ENCODE measurements around the gene RFXANK.
"Not testable (repeated sequence)": the region's sequence is repeated elsewhere in the genome, so short reads cannot be mapped to it uniquely, and the experiment has no call there.

RFXANK gene, protein sequence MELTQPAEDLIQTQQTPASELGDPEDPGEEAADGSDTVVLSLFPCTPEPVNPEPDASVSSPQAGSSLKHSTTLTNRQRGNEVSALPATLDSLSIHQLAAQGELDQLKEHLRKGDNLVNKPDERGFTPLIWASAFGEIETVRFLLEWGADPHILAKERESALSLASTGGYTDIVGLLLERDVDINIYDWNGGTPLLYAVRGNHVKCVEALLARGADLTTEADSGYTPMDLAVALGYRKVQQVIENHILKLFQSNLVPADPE
- total RNA-seq = 25.3 to 43.1 reads per million in 2 donors

DNA sequence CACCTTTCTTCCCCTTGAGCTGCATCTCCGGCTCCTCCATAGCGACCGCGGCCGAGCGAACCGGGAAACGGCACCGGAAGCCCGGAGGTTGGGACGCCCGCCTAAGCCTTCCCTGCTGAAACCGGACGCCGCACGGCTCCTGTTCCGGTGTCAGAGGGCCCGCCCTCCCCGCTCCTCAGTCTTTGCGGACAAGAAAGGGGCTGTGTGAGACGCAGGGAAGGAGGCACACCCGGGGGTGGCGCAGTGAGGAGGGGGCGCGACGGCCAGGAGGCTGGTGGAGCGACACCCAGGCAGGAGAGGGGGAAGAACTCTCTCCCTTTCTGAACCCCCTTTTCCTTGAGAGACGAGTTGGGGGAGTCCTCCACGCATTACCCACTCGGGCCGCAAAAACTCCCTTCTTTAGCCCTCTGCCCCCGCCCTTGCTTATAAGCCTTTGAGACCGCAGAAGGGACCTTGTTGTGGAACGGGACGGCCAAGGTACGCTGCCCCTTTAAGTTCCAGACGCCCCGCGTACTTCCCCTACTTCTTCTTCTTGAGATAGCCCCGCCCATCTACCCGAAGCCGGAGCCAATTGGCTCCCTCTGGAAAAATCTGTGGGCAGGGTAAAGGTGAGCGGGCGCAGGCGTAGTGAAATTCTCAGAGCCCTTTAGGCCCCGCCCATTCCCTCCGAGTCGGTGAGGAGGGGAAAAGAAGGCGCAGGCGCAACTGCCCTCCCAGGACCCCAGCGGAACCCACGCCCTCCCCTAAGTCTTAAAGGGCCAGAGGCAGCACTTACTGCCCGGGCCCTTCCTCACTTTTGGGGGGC lies at the start of gene RFXANK, which contains the start of gene BORCS8:
RFXANK (plus strand) TSS at position 181 of the 805 bp plus-strand sequence. CDS start 1,689 bp downstream, outside the sequence.
BORCS8 (minus strand) TSS at position 75 of the 805 bp plus-strand sequence; CDS start at position 40, 35 bp downstream.
- DNase-seq = peak; percentile 96

DNA sequence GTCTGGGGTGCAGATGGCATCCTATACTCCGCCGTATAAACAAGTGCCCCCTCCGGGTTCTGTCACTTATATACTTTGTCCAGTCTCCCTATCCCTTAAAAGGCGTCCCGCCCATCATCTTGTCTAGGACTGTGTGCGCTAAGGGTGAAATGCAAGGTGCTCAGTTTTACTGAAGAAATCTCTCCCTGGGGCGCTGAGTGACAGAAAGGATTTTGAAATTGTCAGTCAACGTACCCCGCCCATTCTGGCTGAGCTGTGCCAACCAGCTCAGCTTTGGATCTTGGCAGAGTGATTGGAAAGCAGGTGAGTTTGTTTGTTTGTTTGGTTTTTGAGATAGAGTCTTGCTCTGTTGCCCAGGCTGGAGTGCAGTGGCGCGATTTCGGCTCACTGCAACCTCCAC lies 49.7 kb upstream of the RFXANK start:
- no peak for DNase-seq

DNA sequence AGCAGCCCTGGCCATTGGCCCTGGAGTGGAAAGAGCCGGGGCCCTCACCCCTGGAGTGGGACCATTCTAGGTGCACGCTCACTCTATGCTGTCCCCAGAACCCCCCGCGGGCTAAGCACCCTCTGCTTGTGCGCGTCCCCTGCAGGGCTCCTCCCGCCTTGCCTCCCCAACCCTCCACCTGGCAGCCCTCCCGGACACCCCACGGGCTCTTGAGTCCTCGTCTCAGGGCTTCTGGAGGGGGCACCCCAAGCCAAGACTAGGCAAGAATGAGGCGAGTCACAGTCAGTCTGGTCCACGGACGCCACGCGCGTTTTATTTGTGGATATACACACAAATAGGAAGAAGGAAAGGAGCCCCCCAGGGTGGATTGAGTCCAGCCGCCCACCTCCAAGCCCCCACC lies 46.8 kb upstream of the RFXANK start:
- no peak for DNase-seq

DNA sequence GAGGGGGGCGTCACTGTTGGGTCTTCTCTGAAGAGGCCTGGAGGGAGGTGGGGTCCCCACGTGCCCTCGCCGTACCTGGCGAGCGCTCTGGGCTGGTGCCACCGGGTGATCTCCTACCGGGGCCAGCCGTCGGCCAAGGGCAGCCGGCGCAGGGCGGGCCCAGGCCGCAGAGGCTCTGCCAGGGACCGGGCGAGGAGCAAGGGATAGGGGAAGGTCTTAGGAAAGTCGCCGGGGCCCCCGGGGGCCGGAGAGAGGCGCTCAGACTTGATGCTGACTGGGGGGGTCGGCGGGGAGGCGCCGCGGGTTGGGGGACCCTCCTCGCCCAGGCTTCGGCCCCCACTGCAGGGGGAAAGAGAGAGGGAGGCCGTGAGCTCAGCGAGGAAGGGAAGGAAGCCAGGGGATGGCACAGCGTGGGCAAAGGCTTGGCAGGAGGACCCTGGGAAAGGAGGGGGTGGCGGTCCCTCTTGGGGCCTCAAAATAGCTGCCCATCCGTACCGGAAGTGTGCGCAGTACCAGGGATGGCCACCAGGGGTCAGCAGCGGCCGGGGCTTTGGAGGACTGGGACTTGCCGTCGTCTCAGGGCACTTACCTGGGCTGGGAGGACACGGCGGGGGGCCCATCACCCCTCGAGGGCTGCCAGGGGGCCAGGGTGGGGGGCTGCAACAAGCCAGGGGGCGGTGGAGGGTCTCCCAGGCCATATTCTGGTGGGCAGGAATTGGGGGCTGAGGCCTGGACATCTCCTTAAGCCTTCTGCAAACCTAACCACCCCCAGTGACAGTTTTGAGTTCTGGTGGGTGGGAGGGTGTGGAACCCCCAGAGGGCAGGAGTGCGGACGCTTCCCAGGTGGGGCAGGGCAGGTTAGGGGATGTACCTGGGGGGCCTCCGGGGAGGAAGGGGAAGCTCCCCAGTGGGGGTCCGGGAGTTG lies 46.1 kb upstream of the RFXANK start:
- DNase-seq = peak; percentile 89

DNA sequence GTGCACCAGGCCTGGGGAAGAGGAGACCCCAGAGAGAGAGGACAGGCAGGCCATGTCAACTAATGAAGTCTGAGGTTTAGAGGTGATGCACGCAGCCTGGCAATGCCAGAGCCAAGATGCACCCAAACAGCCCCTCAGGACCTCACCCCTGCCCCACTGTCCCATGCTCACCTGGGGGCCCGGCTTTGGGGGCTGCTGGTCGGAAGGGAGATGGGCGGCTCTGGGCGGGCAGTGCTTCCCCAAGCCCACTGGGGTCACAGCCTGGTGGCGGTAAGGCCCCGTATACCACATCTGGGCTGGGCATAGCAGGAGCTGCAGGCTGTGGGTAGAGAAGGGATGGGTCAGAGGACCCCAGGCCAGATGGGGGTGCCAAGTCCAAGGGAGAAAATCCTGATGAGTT lies 45.2 kb upstream of the RFXANK start:
- DNase-seq = no peak

DNA sequence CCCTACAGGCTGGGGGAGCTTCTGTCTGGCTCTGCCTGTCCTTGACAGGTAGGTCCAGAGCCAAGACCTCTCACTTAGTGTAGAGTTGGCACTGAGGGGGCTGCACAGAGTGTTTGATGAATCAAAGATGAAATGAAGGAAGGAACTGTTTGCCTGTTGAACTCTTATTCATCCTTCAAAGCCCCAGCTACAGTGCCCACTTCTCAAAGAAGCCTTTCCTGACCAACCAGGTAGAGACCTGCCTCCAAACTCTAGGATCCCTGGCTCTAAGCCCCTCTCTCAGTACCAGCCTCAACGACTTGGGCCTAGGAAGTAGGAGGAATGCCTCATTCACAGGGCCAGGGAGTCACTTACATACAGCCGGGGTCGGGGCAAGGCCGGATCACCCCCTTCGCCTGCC lies 44.7 kb upstream of the RFXANK start:
- DNase-seq = no peak

DNA sequence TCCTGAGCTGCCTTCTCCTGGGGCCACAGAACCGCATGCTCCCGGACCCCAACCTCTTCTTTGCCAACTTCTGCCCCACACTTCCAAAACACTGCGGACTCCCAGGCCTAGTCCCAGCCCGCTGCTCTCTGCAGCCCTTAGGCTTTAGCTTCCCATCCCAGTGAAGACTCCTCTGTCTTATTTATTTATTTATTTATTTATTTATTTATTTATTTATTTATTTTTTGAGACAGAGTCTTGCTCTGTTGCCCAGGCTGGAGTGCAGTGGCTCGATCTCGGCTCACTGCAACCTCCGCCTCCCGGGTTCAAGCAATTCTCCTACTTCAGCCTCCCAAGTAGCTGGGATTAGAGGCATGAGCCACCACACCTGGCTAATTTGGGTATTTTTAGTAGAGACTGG lies 43.6 kb upstream of the RFXANK start:
- not testable (repeated sequence) for DNase-seq

DNA sequence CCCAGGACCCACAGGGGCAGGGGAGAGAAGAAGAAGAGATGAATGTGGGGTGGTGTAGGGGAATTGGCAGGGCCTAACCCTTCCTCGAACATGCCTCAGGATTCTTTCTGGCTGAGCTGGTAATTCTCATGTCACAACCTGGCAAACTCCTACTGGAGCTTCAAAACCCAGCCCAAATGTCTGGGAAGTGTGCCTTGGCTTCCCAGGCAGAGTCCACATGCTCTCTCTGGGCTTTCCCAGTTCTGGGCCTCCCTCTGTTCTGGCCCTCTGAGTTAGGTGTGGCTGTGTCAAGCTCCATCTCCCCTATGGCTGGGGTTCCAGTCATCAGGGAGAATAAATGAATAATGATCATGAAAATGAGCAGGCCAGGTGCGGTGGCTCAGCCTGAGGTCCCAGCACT lies 42.6 kb upstream of the RFXANK start:
- DNase-seq = no peak

DNA sequence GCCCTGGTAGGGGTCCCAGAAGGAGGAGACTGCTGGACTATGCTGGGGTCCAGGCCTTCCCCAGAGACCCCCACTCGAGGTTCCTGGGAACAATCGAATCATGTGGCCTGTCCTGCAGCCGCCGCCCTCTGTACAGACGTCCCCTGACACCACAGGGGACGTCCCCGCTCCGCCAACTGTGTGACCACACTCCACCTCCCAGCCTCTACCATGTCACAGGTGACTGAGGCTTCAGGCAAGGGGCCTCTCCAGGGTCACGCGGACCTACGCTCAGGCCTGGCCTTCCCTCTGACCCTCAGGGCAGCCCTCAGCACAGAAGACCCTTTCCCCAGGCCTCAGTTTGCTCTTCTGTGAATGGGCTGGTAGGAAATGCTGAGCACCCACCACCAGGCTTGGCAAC lies 40.6 kb upstream of the RFXANK start:
- DNase-seq = no peak

DNA sequence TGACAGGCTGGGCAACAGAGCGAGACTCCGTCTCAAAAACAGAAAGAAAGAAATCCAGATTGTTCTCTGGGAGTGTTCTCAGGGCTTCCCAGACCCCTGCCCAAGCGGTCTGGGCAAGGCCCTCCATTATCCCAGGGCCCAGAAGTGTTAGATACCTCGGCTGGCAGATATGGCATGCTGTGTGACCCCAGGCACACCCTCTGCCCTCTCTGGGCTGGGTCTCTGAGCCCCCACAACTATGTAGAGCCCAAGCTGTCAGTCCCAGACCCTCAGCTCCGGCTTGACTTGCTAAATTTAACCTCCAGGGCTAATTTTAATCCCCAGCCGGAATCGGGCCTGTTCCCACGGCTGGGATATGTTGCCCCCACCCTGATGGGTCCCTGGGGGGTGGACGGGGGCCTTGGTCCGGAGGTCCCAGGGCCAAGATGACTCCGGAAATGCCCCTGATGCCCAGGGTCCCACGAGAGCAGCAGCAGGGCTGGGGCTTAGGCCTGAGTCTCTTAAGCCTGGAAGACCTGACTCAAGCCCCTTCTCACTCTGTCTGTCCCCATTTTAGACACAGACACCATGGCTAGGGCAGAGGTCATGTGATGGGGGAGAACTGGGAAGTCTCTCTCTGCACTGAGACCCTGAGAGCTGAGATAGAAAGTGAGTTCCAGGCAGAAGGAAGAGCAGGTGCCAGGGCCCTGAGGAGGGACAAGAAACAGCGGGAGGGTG lies 39.2 kb upstream of the RFXANK start:
- no peak for DNase-seq

DNA sequence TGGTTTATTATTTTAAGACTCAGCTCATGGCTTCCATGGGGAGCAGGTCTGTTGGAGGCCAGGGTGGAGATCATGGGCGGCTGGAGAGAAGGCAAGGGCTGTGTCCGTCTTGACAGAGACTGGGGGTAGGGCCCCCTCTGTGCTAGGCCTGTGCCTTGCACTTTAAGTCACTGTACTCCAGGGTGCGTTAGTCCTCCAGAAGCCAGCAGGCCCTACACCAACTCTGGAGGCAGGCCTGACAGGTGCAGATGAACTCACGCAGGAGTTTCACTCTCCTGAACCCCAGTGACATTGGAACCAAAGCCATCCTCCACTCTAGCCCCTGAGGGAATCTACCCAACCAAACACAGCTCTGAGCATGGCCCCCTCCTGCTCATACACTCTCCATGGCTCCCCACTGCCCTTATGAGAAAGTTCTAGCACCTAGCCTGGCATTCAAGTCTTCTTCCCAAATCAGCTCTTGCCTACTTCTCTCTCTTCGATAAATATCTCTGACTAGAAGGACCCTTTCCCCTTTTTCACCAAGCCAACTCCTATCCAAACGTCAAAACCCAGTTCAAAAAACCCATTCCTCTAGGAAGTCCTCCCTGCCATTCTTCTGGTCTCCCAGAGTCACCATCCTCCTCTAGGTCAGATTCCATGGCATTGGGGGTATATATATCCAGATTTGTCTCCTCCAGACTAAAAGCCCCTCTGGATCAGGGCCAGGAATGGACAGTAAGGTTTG lies 37.1 kb upstream of the RFXANK start:
- DNase-seq = no peak

DNA sequence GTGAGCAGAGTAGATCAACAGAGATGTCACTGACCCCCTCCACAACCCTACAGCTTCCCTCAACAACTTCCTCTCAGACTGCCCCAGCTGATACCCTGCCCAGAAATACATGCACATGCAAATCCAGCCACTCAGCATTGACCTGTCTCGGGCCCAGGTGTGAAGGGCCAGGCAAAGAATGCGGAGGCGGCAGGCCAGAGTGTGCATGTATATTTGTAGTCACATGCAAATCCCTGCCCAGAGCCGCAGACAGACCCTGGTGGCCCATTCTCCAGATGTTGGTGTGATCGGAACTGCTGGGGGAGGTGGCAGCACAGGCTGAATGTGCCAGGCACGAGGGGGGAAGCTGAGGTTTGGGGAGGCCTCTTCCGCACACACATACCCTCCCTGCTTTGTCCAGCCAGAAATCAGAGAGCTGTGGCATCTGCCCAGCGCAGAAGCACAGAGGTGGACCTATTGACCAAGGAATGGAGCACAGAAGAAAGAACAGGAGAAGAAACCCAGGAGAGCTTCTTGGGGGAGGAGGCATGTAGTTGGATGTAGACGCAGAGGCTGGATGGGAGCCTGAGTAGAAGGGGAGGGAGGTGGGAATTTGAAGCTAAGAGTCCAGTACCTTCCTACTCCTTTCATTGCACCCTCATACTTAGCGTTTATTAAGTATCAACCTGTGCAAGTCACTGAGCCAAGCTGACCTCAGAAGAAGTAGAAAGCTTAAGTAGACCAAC lies 36.4 kb upstream of the RFXANK start:
- no peak for DNase-seq

DNA sequence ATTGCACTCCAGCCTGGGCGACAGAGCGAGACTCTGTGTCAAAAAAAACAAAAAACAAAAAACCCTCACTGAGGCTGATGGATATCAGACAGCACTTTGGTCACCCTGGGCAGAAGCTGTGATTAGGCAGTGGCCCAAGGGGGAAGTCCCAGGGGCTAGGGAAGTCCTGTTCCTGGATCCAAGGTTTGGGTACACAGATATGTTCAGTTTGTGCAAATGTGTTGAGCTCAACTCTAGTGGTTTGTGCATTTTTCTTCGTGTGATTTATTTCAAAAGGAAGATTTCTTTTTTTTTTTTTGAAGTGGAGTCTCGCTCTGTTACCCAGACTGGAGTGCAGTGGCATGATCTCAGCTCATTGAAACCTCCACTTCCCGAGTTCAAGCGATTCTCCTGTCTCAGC lies 34.2 kb upstream of the RFXANK start:
- no peak for DNase-seq

DNA sequence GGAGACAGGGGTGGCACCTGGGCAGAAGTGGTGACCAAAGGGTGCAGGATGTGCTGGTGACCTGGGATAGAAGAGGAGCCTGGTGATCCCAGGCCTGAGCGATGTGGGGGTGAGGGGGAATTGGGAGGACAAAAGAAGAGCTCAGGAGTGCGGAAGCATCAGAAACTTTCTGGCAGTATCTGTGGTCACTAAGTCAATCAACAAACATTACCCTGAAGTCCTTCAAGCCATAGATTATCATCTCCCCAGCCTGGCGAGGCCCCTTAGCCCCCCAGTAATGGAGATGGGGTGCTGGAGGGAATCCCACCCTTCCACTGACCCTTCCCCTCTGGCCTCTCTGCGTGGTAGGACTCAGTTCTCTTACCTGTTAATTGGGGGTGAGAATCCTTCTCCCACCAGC lies 32.5 kb upstream of the RFXANK start:
- no peak for DNase-seq

DNA sequence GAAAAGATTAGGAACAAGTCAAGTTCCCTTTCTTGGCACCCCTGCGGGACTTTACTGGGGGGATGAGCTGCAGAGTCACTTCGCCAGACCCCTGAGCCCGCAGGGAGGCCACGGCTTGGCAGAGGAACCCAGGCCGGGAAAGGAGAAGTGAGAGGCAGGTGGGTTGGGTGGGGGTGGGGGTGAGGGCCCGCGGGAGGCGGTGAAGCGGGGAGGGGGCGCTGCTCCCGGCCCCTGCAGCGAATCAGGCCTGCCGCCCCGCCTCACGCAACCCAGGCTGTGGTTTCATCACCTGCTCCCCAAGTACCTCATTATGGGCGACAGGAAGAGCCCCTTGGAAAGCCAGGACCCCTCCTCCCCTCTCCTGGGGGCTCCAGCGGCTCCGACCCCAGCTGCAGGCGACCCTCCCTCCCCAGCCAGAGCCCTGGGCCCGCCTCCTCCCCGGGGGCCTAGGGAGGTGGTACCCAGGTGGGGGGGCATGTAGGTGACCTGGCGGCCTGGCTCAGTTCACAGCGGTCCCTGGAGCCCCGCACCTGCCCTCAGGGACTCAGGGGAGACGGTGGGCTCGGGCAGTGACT lies 31.5 kb upstream of the RFXANK start:
- no peak for DNase-seq

DNA sequence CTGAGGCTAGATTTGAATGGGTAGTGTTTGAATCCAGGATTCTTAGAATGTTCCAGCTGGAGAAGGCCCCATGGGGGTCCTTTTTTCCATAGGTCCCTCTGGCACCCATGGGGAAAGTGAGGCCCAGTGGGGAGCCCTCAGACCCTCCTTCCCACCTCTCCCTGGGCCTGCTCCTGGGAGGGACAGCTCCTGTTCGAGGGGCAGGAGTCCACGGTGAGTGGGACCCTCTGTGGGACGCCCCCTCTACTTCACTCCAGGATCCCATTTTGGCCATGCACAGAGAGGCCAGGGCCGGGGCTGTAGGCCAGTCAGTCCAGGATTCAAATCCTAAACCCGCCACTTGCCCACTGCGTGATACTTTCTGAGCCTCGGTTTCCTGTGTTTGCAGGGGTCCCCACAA lies 29.6 kb upstream of the RFXANK start:
- no peak for DNase-seq

DNA sequence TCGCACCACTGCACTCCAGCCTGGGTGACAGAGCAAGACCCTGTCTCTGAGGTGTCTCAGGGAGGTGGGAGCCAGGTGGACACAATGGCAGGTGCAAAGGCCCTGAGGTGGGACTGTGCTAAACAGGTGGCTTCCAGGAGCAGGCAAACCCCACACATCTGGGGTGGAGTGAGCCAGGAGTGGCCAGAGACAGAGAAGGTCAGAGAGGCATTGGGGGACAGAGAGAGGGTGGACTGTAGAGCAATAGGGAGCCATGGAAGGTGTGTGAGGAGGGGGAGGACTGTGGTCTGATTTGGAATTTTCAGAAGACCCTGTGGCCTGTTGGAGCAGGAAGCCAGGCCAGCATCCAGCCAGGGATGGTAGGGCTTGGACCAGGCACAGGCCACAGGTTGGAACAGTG lies 26.7 kb upstream of the RFXANK start:
- no peak for DNase-seq

DNA sequence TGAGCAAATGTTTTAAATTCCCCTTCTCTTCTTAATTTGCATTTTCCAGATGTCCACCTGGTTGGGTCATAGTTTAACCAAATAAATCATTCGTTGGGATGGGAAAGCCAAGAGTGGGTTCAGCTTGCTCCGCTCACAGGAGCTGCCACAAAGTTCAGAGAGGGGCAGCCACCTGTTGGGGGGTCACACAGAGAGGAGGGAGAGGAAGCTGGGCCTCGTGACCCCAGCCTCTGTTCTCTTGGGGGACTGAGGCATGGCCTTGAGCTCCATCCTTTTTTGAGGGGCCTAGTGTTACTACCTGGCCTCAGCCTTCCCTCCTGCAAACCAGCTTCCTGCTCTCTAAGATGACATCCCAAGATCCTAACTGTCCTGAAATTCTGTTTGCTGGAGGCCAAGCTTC lies 24.4 kb upstream of the RFXANK start:
- no peak for DNase-seq

DNA sequence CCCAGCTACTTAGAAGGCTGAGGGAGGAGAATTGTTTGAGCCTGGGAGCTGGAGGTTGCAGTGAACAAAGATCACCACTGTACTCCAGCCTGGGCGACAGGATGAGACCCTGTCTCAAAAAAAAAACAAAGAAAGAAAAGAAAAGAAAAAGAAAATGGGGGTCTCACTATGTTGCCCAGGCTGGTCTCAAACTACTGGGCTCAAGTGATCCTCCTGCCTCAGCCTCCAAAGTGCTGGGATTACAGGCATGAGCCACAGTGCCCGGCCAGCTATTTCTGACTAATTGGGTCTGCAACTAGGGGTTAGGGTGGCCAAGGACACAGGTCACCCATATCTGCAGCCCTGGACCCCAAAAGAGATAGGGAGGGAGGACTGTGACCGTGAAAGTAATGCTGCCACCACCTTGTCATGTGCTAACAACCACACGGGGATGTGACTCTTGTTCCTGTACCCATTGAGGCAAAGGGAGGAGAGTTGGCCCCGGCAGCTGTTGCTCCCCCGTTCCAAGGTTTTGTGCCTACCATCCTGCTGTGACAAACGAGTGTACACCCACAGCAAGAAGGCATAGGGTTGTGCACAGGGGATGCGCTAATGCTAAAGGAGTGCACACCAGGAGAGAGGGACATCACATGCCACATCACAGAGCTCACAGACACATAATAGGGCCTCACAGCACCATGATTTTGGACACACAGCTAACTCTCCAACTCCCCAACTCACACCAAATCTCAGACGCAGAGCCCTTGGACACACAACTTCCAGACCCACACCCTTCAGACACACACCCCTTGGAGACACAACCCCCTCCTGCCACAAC lies 22.6 kb upstream of the RFXANK start:
- no peak for DNase-seq

All from T-helper 9 cell (primary cell).